Stomach smooth muscle (tissue), 2 donors: ENCODE measurements around the gene DBNL.
A peak's percentile ranks its signal among the peaks of the same experiment; 100 is the strongest.
"Not testable (repeated sequence)": the region's sequence is repeated elsewhere in the genome, so short reads cannot be mapped to it uniquely, and the experiment has no call there.

Experiments used
- H3K27ac ChIP-seq: one replicate; pipeline ENCODE4 v1.7.0; 2013; ENCODE audit warnings: mild to moderate bottlenecking, low read length, inconsistent platforms
- H3K27me3 ChIP-seq, 2 donors: one replicate each; pipeline ENCODE4 v1.7.0; 2013; ENCODE audit warnings: low read length in 2 of 2; ENCODE audit not compliant: insufficient read depth in 2 of 2, control insufficient read depth in 1 of 2
- H3K36me3 ChIP-seq, 2 donors: one replicate each; pipeline ENCODE4 v1.7.0; 2013; ENCODE audit warnings: low read length in 2 of 2; ENCODE audit not compliant: control insufficient read depth in 2 of 2, insufficient read depth in 2 of 2
- H3K4me1 ChIP-seq: one replicate; pipeline ENCODE4 v1.7.0; 2013; ENCODE audit warnings: low read length; ENCODE audit not compliant: control insufficient read depth, insufficient read depth
- H3K4me3 ChIP-seq, 2 donors: one replicate each; pipeline ENCODE4 v1.7.0; 2013; ENCODE audit warnings: low read length in 2 of 2
- H3K9ac ChIP-seq, 2 donors: one replicate each; pipeline ENCODE4 v1.7.0; 2013; ENCODE audit warnings: low read length in 2 of 2, mild to moderate bottlenecking in 1 of 2
- H3K9me3 ChIP-seq, 2 donors: one replicate each; pipeline ENCODE4 v1.7.0; 2013; ENCODE audit warnings: low read length in 2 of 2; ENCODE audit not compliant: control insufficient read depth in 2 of 2
- donor health status: healthy.
- donor health status: Pancreatic carcinoma.

Gene DBNL

GRCh38 chr7:44044315-44045225 is at the start of gene DBNL:
TSS of gene DBNL (plus strand) at chr7:44044702. CDS start at chr7:44044738, 36 bp downstream.
- Histone ChIP-seq H3K27ac (peak within 1 kb of the TSS; percentile 75), H3K9me3 (no peaks in the 10 kb centered on the region), H3K36me3 (peaks cover 6 to 11% of the 10 kb centered on the region in 2 donors), H3K4me1 (peaks cover 28% of the 10 kb centered on the region), H3K9ac (peak within 1 kb of the TSS; percentile 85 to 94), H3K27me3 (no peaks in the 10 kb centered on the region), H3K4me3 (peak within 1 kb of the TSS; percentile 65 to 88)

GRCh38 chr7:43997532-43997931 is 47.0 kb upstream of the DBNL start, which contains the start of gene SPDYE1:
TSS of gene SPDYE1 (plus strand) at chr7:43997897. CDS start at chr7:43999950, 2,053 bp downstream.
- not testable (repeated sequence) for H3K9me3 ChIP-seq, H3K27me3 ChIP-seq, H3K4me1 ChIP-seq, H3K36me3 ChIP-seq, H3K9ac ChIP-seq, H3K4me3 ChIP-seq, H3K27ac ChIP-seq

- H3K4me1 ChIP-seq, H3K4me3 ChIP-seq, H3K27me3 ChIP-seq, H3K27ac ChIP-seq, H3K9me3 ChIP-seq, H3K9ac ChIP-seq, H3K36me3 ChIP-seq: not testable (repeated sequence)
Measured at GRCh38 chr7:44012081-44012480, 32.4 kb upstream of the DBNL start.

- not testable (repeated sequence) for H3K9ac ChIP-seq, H3K9me3 ChIP-seq, H3K4me3 ChIP-seq, H3K27me3 ChIP-seq, H3K27ac ChIP-seq, H3K4me1 ChIP-seq, H3K36me3 ChIP-seq
Measured at GRCh38 chr7:44015090-44015489, 29.4 kb upstream of the DBNL start.

GRCh38 chr7:44018857-44019807 is 25.4 kb upstream of the DBNL start:
- not testable (repeated sequence) for H3K27me3 ChIP-seq, H3K36me3 ChIP-seq, H3K9me3 ChIP-seq, H3K4me1 ChIP-seq
- Histone ChIP-seq H3K4me3 (peak overlapping the region; percentile 81 to 82), H3K27ac (peak overlapping the region; percentile 41), H3K9ac (peak overlapping the region; percentile 80 to 84)

- not testable (repeated sequence) for H3K9me3 ChIP-seq, H3K27me3 ChIP-seq, H3K4me1 ChIP-seq, H3K27ac ChIP-seq, H3K36me3 ChIP-seq, H3K9ac ChIP-seq, H3K4me3 ChIP-seq
Measured at GRCh38 chr7:44019825-44020224, 24.7 kb upstream of the DBNL start.

- H3K36me3 ChIP-seq, H3K4me3 ChIP-seq, H3K4me1 ChIP-seq, H3K9me3 ChIP-seq, H3K27ac ChIP-seq, H3K9ac ChIP-seq, H3K27me3 ChIP-seq: not testable (repeated sequence)
Measured at GRCh38 chr7:44022069-44022468, 22.4 kb upstream of the DBNL start.

GRCh38 chr7:44022796-44023467 is 21.6 kb upstream of the DBNL start:
- not testable (repeated sequence) for H3K36me3 ChIP-seq, H3K27me3 ChIP-seq, H3K4me1 ChIP-seq, H3K9me3 ChIP-seq, H3K4me3 ChIP-seq, H3K27ac ChIP-seq, H3K9ac ChIP-seq

GRCh38 chr7:44029433-44029832 is 15.1 kb upstream of the DBNL start:
- H3K27me3 ChIP-seq, H3K9me3 ChIP-seq, H3K27ac ChIP-seq, H3K4me1 ChIP-seq, H3K4me3 ChIP-seq, H3K9ac ChIP-seq, H3K36me3 ChIP-seq: not testable (repeated sequence)

GRCh38 chr7:44030029-44030428 is 14.5 kb upstream of the DBNL start:
- H3K27me3 ChIP-seq, H3K4me3 ChIP-seq, H3K9ac ChIP-seq, H3K27ac ChIP-seq, H3K9me3 ChIP-seq, H3K36me3 ChIP-seq, H3K4me1 ChIP-seq: not testable (repeated sequence)
